Measurements from ENCODE around the gene ZNF662.

Gene ZNF662

DNA sequence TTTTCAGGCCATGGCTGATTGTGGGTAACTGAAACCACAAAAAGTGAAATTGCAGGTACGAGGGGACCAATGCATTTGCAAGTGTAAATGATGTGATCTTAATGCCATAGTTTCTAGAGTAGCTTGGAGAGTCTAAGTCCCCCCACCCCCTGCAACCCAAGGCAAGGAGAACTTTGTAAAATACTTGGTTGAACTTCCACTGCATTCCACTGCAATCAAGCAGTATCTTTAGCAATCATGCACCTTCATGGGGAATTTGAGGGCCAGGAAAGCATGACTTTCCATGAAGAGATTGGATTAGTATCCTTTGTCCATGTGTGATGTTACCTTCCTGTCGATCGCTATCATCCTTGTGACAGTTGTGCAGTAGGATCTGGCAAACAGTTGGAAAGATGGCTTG is 18.9 kb upstream of the ZNF662 start:
- no peak for DNase-seq (ENCODE audit: low read depth in 2 of 2)

DNA sequence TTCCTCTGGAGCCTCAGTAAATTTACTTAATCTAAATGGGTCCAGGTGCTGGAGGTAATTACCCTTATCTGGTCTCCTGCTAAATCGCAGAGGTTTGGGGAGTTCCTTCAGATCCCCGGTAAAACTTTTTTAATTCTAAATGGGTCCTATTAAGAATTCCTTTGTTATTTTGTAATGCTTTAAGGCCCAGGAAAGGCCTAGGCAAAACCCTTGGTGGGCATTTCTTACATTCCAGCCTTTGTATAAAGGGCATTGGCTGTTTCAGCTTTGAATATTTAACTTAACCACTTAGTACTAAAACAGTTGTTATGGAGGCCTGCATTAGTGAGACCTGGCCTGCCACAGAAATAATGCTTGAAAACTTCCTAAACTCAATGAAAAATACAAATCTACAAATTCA is 14.9 kb upstream of the ZNF662 start:
- DNase-seq (ENCODE audit: low read depth in 2 of 2), result no peak

DNA sequence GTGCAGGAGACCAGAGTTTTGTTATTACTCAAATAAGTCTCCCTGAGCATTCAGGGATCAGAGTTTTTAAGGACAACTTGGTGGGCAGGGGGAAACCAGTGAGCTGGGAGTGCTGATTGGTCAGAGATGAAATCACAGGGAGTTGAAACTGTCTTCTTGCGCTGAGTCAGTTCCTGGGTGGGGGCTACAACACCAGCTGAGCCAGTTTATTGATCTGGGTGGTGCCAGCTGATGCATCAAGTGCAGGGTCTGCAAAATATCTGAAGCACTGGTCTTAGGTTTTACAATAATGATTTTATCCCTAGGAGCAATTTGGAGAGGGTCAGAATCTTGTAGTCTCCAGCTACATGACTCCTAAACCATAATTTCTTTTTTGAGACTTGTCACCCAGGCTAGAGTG is 13.8 kb upstream of the ZNF662 start:
- DNase-seq (ENCODE audit: low read depth in 2 of 2), result no peak

DNA sequence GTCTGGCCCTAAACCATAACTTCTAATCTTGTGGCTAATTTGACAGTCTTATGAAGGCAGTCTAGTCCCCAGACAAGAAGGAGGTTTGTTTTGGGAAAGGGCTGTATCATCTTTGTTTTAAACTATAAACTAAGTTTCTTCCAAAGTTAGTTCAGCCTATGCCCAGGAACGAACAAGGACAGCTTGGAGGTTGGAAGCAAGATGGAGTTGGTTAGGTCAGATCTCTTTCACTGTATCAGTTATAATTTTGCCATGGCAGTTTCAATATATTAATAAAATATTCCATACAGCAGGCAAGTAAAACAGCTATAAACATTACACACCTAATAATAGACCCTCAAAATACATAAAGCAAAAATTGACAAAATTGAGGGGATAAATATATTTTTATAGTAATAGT is 13.1 kb upstream of the ZNF662 start:
- no peak for DNase-seq (ENCODE audit: low read depth in 2 of 2)

DNA sequence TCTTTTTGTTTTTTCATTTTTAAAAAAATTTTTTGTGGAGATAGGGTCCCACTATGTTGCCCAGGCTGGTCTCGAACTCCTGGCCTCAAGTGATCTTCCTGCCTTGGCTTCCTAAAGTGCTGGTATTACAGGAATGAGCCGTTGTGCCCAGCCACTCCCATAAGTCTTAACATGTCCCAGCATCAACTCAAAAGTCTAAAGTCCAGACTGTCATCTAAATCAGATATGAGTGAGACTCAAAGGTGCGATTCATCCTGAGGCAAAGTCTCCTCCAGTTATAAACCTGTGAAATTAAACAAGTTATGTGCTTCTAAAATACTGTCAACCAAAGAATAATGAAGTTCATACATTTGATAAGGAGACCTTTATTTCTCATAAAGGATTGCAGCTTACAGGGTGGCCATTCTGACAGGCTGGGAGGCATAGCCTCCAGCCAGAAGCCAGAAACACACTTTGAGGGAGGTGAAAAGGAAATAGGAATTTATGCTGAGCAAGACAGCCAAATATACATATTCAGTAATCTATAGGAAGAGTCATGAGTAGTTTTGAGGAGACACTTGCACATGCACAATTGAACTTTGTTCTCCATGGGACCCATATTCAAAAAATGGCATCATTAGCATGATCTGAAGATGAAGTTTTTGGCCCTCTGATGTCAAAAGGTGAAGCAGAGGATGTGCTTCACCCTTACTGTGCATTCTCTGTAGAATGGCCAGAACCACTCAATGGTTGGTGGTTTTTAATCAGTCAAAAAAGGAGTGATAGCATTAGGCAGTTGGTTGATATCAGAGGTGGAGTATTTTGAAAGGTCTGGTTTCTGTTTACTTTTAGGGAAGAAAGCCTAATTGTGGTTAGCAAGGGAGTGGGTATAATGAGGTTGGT is 11.0 kb upstream of the ZNF662 start:
- DNase-seq (ENCODE audit: low read depth in 2 of 2), result no peak

DNA sequence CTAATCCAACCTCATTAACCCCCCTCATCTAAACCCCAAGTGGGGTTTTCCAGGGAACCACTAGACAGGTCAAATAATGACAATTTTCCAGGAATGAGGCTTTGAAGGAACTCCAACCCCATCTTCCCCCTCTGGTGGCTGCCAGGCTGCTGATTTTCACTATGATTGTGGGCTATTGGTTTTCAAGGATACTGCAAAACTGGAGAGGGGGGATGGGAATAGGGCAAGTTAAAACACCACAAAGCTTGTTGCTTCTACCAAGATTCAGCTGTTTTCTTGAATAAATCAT is 10.4 kb upstream of the ZNF662 start:
- DNase-seq (ENCODE audit: low read depth in 2 of 2), result no peak

DNA sequence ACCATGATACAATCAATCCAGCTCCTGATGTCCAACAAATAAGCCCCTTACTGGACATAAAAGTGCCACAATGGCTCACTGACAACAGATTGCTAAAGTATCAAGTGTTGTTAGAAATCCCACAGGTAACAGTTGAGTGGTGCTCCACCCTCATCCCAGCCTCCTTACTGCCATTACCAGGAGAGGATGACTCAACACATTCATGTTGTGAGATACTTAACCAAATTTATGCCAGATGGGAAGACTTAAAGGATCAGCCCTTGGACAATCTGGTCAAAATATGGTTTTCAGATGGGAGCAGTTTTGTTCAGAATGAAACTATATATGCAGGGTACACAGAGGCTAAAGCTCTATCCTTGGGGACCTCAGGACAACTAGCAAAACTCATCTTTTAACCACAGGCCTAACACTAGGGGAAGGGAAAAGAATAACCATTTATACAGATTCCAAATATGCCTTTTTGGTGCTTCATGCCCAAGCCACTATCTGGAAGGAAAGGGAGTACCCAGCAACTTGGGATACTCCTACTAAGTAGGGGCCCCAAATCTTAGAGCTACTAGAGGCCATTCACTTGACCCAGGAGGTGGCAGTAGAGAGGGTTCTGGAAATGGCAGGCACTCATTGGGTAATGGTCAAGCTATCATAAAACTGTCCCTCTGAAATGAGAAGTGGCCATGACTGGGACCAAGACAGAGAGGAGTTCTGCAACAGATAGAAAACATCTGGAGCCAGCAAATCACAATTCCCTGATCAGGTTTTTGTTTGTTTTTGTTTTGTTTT is 6.9 kb upstream of the ZNF662 start:
- DNase-seq (ENCODE audit: low read depth in 2 of 2), result no peak

DNA sequence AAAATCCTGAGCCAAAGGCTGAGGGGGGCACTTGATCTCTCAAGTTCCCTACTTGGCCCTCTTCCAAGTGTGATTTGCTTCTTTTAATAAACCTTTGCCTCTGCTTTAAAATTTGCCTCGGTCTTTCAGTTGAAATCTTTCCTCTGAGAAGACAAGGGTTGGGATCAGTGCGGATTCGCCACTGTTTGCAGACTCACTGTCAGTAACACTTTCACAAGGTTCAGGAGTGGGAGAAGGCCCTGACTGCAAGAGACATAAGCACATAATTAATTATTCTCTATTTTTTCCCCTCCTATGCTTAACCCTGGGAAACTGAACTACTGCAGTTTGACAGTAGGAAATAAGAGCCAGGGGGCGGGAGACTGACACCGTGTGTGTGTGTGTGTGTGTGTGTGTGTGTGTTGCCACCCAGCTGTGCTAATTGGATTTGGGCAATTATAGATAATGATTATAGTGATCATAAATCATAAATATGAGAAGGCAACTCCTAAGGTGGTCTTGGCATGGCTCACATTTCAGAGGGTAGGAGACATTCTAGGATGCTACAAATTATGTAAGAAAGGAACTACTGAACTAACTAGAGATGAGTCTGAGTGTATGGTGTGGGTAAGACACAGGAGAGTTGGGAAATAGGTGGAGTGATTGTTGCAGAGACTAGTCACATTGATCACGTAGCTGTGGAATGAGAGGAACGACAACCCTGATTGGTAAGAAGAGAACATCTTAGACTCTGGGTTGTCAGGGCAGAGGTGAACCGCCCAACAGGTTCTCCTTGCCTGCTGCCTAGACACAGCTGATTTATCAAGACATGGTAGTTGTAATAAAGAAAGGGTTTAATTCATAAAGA is 5.5 kb upstream of the ZNF662 start:
- DNase-seq (ENCODE audit: low read depth in 2 of 2), result no peak

DNA sequence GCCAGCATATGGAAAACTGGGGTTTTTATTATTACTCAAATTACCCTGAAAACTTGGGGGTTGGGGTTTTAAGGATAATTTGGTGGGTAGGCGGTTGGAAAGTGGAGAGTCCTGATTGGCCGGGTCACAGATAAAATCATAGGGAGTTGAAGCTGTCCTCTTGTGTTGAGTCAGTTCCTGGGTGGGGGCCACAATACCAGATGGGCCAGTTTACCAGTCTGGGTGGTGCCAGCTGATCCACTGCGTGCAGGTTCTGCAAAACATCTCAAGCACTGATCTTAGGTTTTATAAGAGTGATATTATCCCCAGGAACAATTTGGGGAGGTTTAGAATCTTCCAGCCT is 4.9 kb upstream of the ZNF662 start:
- no peak for DNase-seq (ENCODE audit: low read depth in 2 of 2)

DNA sequence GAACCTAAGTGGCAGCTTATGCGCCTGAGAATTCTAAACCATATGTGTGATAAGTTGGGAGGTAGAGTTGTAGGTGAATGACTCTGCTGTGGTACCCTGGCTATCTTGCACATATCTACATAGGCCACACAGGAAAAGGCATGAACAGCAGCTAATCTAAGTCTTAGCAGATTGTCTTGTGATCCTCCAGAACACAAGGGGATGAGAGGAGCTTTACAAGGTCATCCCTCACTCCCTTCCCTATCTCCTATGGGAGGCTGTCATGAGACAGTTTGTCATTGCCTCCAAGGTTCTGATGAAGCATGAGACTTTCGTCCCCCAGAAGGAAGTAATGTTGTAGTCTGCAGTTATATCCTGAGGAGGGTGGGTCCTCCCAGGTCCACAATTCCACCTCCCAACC is 3.7 kb upstream of the ZNF662 start:
- no peak for DNase-seq (ENCODE audit: low read depth in 2 of 2)

DNA sequence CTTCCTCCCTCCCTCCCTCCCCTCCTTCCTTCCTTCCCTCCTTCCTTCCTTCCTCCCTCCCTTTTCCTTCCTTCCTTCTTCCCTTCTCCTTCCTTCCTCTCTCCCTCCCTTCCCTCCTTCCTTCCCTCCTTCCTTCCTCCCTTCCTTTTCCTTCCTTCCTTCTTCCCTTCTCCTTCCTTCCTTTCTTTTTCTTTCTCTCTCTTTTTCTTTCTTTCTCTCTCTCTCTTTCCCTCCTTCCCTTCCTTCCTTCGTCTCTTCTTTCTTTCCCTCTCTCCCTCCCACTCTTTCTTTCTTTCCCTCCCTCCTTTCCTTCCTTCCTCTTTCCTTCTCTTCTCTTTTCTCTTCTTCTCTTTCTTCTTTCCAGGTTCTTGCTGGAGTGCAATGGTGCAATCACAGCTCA is 1.9 kb upstream of the ZNF662 start:
- DNase-seq (ENCODE audit: low read depth in 2 of 2), result no peak

DNA sequence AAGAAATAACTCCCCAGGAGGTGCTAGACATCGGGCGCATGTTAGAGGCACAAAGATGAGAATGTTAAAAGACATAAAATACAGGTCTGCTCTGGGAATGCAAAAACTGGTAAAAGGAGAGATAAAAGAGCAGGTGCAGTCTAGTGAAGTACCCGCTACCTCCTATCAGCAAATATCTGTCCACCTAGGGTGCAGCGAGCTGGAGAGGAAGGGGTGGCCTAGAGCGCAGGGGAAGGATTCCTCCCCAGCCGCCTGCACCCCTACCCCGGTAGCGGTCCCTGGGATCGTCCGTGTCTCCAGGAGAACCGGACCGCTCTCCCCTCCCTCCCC is 237 bp upstream of the ZNF662 start:
- DNase-seq (ENCODE audit: low read depth in 2 of 2), result no peak

DNA sequence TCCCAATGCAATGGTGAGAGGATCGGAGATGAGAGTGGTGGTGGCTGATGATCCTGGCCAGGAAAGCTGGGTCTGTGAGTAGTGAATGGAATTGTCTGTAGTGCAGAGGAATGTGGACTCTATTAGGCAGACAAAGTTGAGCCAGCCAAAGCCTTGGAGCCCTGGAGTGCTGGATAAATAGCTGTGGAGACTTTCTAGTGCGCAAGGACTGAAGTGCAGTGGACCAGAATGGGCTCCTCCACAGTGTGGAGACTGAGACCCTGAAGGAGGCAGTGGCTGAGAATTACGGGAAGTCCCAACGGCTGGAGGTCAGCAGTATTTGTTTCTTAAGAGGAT is 874 bp downstream of the ZNF662 start:
- no peak for DNase-seq (ENCODE audit: low read depth in 2 of 2)

DNA sequence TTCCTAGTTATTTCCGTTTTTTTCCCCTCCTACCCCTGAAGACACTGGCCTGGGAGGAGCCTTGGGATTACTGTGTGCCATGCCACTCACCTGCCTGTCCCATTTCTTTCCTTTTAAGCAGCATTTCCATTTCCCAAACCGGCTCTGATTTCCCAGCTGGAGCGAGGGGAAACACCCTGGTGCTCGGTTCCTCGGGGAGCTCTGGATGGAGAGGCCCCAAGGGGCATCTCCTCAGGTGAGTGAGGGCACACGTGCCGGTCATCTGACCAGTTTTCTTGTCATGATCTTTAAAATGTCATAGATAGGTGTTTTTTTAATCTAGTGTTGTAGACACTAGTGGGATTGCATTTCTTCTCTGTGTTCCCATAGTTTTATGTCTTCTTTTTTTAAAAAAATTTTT is 2.7 kb downstream of the ZNF662 start:
- DNase-seq (ENCODE audit: low read depth in 2 of 2), result no peak

DNA sequence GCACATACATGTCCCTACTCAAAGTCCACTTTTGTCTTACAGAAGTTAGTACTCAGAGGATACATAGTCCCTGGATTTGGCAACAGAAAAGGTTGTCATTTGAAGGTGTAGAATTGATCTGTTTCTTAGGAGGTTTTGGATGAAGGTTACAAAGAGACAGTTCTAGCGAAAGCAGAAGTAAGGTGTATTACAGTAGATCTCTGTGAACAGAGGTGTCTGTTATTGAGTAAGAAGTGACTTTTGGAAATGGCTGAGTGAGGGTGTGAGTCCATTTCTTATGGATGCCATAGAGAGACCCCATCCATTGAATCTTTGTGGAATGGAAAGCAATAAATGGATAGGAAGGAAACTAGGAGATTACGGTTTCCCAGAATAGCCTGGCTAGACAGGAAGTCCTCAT is 5.6 kb downstream of the ZNF662 start:
- no peak for DNase-seq (ENCODE audit: low read depth in 2 of 2)

DNA sequence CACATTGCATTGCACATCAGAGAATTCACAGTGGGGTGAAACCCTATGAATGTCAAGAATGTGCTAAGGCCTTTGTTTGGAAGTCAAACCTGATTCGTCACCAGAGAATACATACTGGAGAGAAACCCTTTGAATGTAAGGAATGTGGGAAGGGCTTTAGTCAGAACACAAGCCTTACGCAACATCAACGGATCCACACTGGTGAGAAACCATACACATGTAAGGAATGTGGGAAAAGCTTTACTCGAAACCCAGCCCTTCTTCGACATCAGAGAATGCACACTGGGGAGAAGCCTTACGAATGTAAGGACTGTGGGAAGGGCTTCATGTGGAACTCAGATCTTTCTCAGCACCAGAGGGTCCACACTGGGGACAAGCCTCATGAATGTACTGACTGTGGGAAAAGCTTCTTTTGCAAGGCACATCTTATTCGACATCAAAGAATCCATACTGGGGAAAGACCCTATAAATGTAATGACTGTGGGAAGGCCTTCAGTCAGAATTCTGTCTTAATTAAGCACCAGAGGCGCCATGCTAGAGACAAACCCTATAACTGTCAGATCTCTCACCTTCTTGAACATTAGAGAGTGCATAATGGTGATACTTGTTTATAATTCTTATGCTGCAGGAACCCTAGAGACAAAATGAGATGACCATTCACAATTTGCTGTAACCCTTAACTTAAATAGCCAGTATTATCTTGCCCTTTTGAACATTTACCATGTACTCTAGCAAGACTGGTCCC is 9.0 kb downstream of the ZNF662 start:
- DNase-seq (ENCODE audit: low read depth in 2 of 2), result no peak

DNA sequence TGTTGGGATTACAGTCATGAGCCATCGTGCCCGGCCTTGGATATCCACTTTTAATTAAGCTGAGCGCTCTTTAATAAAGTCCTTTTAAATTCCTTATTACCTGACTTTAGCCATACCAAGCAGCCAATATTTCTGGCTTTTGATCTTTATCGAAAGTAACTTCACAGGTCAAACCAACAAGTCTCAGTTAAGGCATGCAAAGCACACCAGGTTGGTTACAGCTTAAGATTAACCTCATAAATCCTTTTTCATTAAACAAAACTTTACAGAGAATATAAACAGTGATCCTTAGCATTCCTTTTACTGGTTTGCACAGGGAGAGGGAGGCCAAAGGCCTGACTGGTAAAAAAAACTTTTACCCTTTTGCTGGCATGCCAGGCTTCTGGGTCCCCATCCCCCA is 17.7 kb downstream of the ZNF662 start:
- DNase-seq (ENCODE audit: low read depth in 2 of 2), result no peak

DNA sequence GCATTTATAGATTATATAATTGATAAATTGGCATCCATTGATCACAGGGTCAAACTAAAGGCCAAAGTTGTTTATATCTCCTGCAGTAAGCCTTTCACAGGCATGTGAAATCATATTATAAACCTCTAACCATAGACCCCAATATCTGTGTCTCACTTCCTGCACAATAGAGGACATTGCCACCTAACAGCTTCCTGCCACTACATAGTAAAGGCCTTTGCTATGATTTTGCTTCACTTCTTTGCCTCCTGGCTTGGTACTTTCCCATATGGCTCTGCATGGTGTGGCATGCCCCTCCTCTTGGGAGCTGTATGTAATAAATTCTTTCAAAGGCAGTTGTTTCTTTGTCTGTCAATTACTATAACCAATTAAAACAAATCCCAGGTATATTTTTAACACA is 20.4 kb downstream of the ZNF662 start:
- no peak for DNase-seq (ENCODE audit: low read depth in 2 of 2)

DNA sequence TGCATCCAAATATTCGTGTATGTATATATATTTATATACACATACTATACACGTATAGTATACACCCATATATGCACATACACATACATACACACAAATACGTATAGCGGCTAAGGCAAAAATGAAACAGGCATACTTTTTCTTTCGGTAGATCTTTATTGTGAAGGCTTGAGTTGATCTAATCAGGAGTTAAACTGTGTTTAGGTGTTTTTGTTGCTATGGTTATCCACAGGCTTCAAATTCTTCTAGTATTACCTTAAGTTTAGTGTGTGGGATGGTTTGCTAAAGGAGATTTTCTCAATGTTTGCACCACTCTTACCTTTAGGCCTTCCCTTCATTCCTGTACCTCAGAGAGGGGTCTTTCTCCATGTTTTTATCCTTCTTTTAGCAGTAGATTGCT is 28.2 kb downstream of the ZNF662 start:
- no peak for DNase-seq (ENCODE audit: low read depth in 2 of 2)

DNA sequence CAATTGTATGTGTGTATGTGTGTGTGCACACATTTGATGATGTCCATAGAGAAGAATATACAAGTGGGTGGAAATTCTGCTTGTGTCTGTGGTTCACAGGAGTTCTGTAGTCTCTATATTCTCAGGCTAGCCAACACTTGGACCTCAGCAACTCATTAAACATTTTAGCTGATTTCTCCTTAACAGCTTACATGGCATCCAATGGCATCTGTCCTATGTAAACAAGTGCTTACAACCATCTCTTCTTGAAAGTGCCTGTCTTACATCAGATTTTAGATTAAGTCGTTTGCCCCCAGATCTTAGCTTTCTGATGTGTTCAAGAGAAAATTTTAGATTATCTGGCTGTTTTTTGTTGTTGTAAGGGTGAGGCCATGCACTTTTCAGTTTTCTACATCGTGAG is 29.0 kb downstream of the ZNF662 start:
- no peak for DNase-seq (ENCODE audit: low read depth in 2 of 2)

DNA sequence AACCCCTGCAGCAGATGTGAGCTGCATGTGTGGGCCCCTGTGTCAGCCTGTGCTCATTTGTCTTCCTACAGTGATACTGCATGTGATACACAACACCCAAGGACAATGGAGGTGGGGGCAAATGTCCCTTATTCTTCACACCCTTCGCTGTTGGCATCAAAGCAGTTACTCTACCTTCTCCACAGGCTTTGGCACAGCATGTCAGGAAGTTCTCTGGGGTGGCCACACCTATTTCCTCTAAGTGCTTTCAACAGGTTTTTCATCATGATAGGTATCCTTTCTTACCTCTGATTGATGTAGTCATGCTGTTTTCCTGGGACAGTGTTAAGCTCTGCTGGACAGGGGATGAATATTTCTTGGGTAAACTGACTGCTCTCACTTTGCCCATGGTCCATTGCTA is 29.5 kb downstream of the ZNF662 start:
- DNase-seq (ENCODE audit: low read depth in 2 of 2), result no peak

Measured in stimulated activated CD4-positive, alpha-beta T cell treated with anti-CD3 and anti-CD28 coated beads, Interleukin-15, amount 100 ng/mL, for 48 hours (primary cell).